ENCODE measurements around the gene SLC37A1.
"Not testable (repeated sequence)": the region's sequence is repeated elsewhere in the genome, so short reads cannot be mapped to it uniquely, and the experiment has no call there.

SLC37A1 gene

GRCh38 chr21:42609811-42610210, 96.2 kb downstream of the SLC37A1 start:
- H3K27ac ChIP-seq, result no peak overlapping the region
- DNase-seq (ENCODE audit: low read depth, low spot score), result no peak

GRCh38 chr21:42611852-42612251, 98.2 kb downstream of the SLC37A1 start:
- DNase-seq (ENCODE audit: low read depth, low spot score), result no peak

GRCh38 chr21:42612390-42612789, 98.7 kb downstream of the SLC37A1 start:
- no peak for DNase-seq (ENCODE audit: low read depth, low spot score)
- H3K27ac ChIP-seq, result no peak overlapping the region

More at GRCh38 chr21:42611852-42612251, 98.2 kb downstream of the SLC37A1 start:
- no peak overlapping the region for H3K27ac ChIP-seq

- no peak overlapping the region for H3K27ac ChIP-seq
- DNase-seq (ENCODE audit: low read depth, low spot score), result no peak
Measured at GRCh38 chr21:42613756-42614155, 100.1 kb downstream of the SLC37A1 start.

GRCh38 chr21:42614396-42614795, 100.7 kb downstream of the SLC37A1 start:
- no peak for DNase-seq (ENCODE audit: low read depth, low spot score)
- H3K27ac ChIP-seq, result peak overlapping the region; percentile 35

GRCh38 chr21:42614811-42615351, 101.2 kb downstream of the SLC37A1 start:
- peak overlapping the region; percentile 35 for H3K27ac ChIP-seq
- DNase-seq (ENCODE audit: low read depth, low spot score), result peak; percentile 91

GRCh38 chr21:42615377-42615776, 101.7 kb downstream of the SLC37A1 start:
- not testable (repeated sequence) for H3K27ac ChIP-seq

GRCh38 chr21:42615924-42616323, 102.3 kb downstream of the SLC37A1 start:
- DNase-seq (ENCODE audit: low read depth, low spot score), result no peak
- H3K27ac ChIP-seq, result no peak overlapping the region

More at GRCh38 chr21:42615377-42615776, 101.7 kb downstream of the SLC37A1 start:
- not testable (repeated sequence) for DNase-seq (ENCODE audit: low read depth, low spot score)

GRCh38 chr21:42616446-42616845, 102.8 kb downstream of the SLC37A1 start:
- H3K27ac ChIP-seq, result no peak overlapping the region
- DNase-seq (ENCODE audit: low read depth, low spot score), result no peak

- no peak overlapping the region for H3K27ac ChIP-seq
- no peak for DNase-seq (ENCODE audit: low read depth, low spot score)
Measured at GRCh38 chr21:42616941-42617340, 103.3 kb downstream of the SLC37A1 start.

- no peak for DNase-seq (ENCODE audit: low read depth, low spot score)
Measured at GRCh38 chr21:42617486-42617885, 103.8 kb downstream of the SLC37A1 start.

GRCh38 chr21:42618707-42619102, 105.1 kb downstream of the SLC37A1 start:
- no peak for DNase-seq (ENCODE audit: low read depth, low spot score)
- no peak overlapping the region for H3K27ac ChIP-seq

More at GRCh38 chr21:42617486-42617885, 103.8 kb downstream of the SLC37A1 start:
- H3K27ac ChIP-seq, result no peak overlapping the region

- no peak for DNase-seq (ENCODE audit: low read depth, low spot score)
- no peak overlapping the region for H3K27ac ChIP-seq
Measured at GRCh38 chr21:42619166-42619565, 105.5 kb downstream of the SLC37A1 start.

GRCh38 chr21:42619841-42620240, 106.2 kb downstream of the SLC37A1 start:
- DNase-seq (ENCODE audit: low read depth, low spot score), result no peak
- no peak overlapping the region for H3K27ac ChIP-seq

- H3K27ac ChIP-seq, result no peak overlapping the region
- DNase-seq (ENCODE audit: low read depth, low spot score), result no peak
Measured at GRCh38 chr21:42621166-42621818, 107.6 kb downstream of the SLC37A1 start.

GRCh38 chr21:42621819-42622177, 108.1 kb downstream of the SLC37A1 start:
- DNase-seq (ENCODE audit: low read depth, low spot score), result no peak
- no peak overlapping the region for H3K27ac ChIP-seq

GRCh38 chr21:42622284-42622683, 108.6 kb downstream of the SLC37A1 start:
- no peak for DNase-seq (ENCODE audit: low read depth, low spot score)
- H3K27ac ChIP-seq, result no peak overlapping the region

- no peak overlapping the region for H3K27ac ChIP-seq
- DNase-seq (ENCODE audit: low read depth, low spot score), result no peak
Measured at GRCh38 chr21:42623694-42624093, 110.0 kb downstream of the SLC37A1 start.

GRCh38 chr21:42624095-42624790, 110.6 kb downstream of the SLC37A1 start:
- no peak overlapping the region for H3K27ac ChIP-seq
- no peak for DNase-seq (ENCODE audit: low read depth, low spot score)

GRCh38 chr21:42624936-42625335, 111.3 kb downstream of the SLC37A1 start:
- DNase-seq (ENCODE audit: low read depth, low spot score), result no peak
- H3K27ac ChIP-seq, result no peak overlapping the region

GRCh38 chr21:42626171-42626570, 112.5 kb downstream of the SLC37A1 start:
- no peak for DNase-seq (ENCODE audit: low read depth, low spot score)
- no peak overlapping the region for H3K27ac ChIP-seq
